Activated T-helper 9 cell treated with anti-CD3 and anti-CD28 coated beads, Interleukin-2, amount 50 U/mL, for 16 hours (primary cell): Measurements from ENCODE around the gene TSPAN4.

Experiments used
- DNase-seq: peaks from one replicate; pipeline ENCODE4 v3.0.0-alpha.2; 2020; ENCODE audit warnings: low read depth

Gene TSPAN4

GRCh38 chr11:804599-804964, 38.1 kb upstream of the TSPAN4 start:
- no peak for DNase-seq

GRCh38 chr11:808427-809286, 34.0 kb upstream of the TSPAN4 start:
- DNase-seq: no peak

- peak; percentile 96 for DNase-seq
These were observed 33.2 kb upstream of the TSPAN4 start, which contains the start of gene RPLP2 for GRCh38 chr11:809287-810039. Gene RPLP2, plus strand, starts transcription at chr11:809967. Its CDS starts 268 bp downstream, at chr11:810235.

- DNase-seq: no peak
These were observed 32.5 kb upstream of the TSPAN4 start for GRCh38 chr11:810040-810567.

GRCh38 chr11:811446-812245, 31.0 kb upstream of the TSPAN4 start:
- DNase-seq: no peak

GRCh38 chr11:812390-812789, 30.3 kb upstream of the TSPAN4 start:
- no peak for DNase-seq

- DNase-seq: no peak
These were observed 29.6 kb upstream of the TSPAN4 start for GRCh38 chr11:813072-813455.

- DNase-seq: no peak
These were observed 29.1 kb upstream of the TSPAN4 start for GRCh38 chr11:813456-814096.

GRCh38 chr11:815675-816432, 26.8 kb upstream of the TSPAN4 start:
- DNase-seq: no peak

- DNase-seq: no peak
These were observed 26.2 kb upstream of the TSPAN4 start for GRCh38 chr11:816433-816779.

GRCh38 chr11:818396-819128, 24.1 kb upstream of the TSPAN4 start, which contains the start of gene PNPLA2:
Gene PNPLA2, plus strand, starts transcription at chr11:818914. Its CDS starts 805 bp downstream, at chr11:819719.
- DNase-seq: no peak

GRCh38 chr11:819129-819931, 23.3 kb upstream of the TSPAN4 start:
- DNase-seq: peak; percentile 84

GRCh38 chr11:819943-820649, 22.6 kb upstream of the TSPAN4 start:
- DNase-seq: peak; percentile 86

GRCh38 chr11:820655-821511, 21.8 kb upstream of the TSPAN4 start:
- DNase-seq: no peak

- DNase-seq: no peak
These were observed 20.9 kb upstream of the TSPAN4 start for GRCh38 chr11:821512-822371.

GRCh38 chr11:823441-824291, 19.0 kb upstream of the TSPAN4 start:
- no peak for DNase-seq
